Gastroesophageal sphincter (tissue), 3 donors: ENCODE data around the gene GPAT3.

Source experiments
- CTCF ChIP-seq, 4 experiments: fragments of 200-600 bp in 2 of 4; fragments of 450-650 bp in 2 of 4; sonication (generic) in 1 of 4; IDR thresholded peaks; one replicate each; pipeline ENCODE4 v1.5.1; 2017 to 2019; ENCODE audit warnings: antibody characterized with exemption in 4 of 4, mild to moderate bottlenecking in 2 of 4, moderate library complexity in 2 of 4
- EP300 ChIP-seq: sonication (generic); formaldehyde crosslinking; IDR thresholded peaks from one replicate; pipeline ENCODE4 v1.6.1; 2017; ENCODE audit warnings: antibody characterized with exemption, mild to moderate bottlenecking
- POLR2A ChIP-seq, 2 donors: fragments of 450-650 bp; IDR thresholded peaks; one replicate each; pipeline ENCODE4 v1.6.1; 2017; ENCODE audit warnings: antibody characterized with exemption in 2 of 2, mild to moderate bottlenecking in 2 of 2, moderate library complexity in 1 of 2
- POLR2AphosphoS5 ChIP-seq: sonication (generic); formaldehyde crosslinking; IDR thresholded peaks from one replicate; pipeline ENCODE4 v1.6.1; 2017; ENCODE audit warnings: antibody characterized with exemption

- TF ChIP-seq CTCF (IDR thresholded peaks at IDR 0.05) (no peak), POLR2AphosphoS5 (no peak), EP300 (no peak), POLR2A (IDR thresholded peaks at IDR 0.05) (no peak)
These were observed 70.6 kb downstream of the GPAT3 start for GRCh38 chr4:83606460-83606859.
